ENCODE data around the gene SOS1.

GRCh38 chr2:39033980-39034379 lies 86.9 kb downstream of the SOS1 start:
- TF ChIP-seq POLR2AphosphoS5 (IDR thresholded peaks at IDR 0.05; ENCODE audit: low read depth) (no peak), CTCF (IDR thresholded peaks at IDR 0.05; ENCODE audit: insufficient read depth, low read length) (no peak)
